Tibial nerve (tissue), 4 donors: Measurements from ENCODE around the gene UHRF2. TPM values are rescaled to one million over a fixed set of nuclear protein-coding genes. Genes with fewer than 3 reads are reported as not detected.

Experiments
- DNase-seq, 2 donors: peaks; one replicate each; pipeline ENCODE4 v3.0.0-alpha.2; 2019; ENCODE audit warnings: low spot score in 2 of 2
- H3K27ac ChIP-seq, 4 donors: fragments of 200-600 bp; sonication (generic) in 3 of 4; one replicate each; pipeline ENCODE4 v1.5.1; 2017 to 2019; ENCODE audit warnings: mild to moderate bottlenecking in 1 of 4
- H3K27me3 ChIP-seq, 2 donors: fragments of 200-600 bp; sonication (generic) in 1 of 2; one replicate each; pipeline versions ENCODE4 v1.5.1 to v1.6.0; 2017 to 2019
- H3K36me3 ChIP-seq, 3 donors: fragments of 200-600 bp; sonication (generic); one replicate each; pipeline ENCODE4 v1.5.1; 2018 to 2019
- H3K4me1 ChIP-seq, 4 donors: fragments of 200-600 bp; sonication (generic) in 3 of 4; one replicate each; pipeline ENCODE4 v1.5.1; 2017 to 2019
- H3K4me3 ChIP-seq, 4 donors: fragments of 200-600 bp; sonication (generic) in 3 of 4; one replicate each; pipeline ENCODE4 v1.5.1; 2017 to 2019; ENCODE audit warnings: mild to moderate bottlenecking in 1 of 4, moderate library complexity in 1 of 4
- H3K9me3 ChIP-seq, 4 donors: fragments of 200-600 bp; sonication (generic) in 3 of 4; one replicate each; pipeline ENCODE4 v1.5.1; 2017 to 2019
- EP300 ChIP-seq, 2 donors: sonication (generic); formaldehyde crosslinking; IDR thresholded peaks; one replicate each; pipeline ENCODE4 v1.6.1; 2017; ENCODE audit warnings: antibody characterized with exemption in 2 of 2, mild to moderate bottlenecking in 1 of 2
- POLR2A ChIP-seq, 2 donors: fragments of 450-650 bp; IDR thresholded peaks; one replicate each; pipeline ENCODE4 v1.6.1; 2017; ENCODE audit warnings: antibody characterized with exemption in 2 of 2, mild to moderate bottlenecking in 2 of 2, moderate library complexity in 2 of 2
- WGBS, 2 donors: methylation state at CpG; one replicate each; pipeline ENCODE4 v1.1.5; 2018; 5-methylcytosine and 5-hydroxymethylcytosine counted together
- total RNA-seq, 4 donors: library from RNA; depleted of rRNA; stranded (reverse); fragments of >200 nt; gene quantifications; one replicate each; pipeline ENCODE4 v1.1.0, GENCODE V29; 2016
- TF ChIP-seq, protein P1 (sequence below), 5 experiments: fragments of 200-600 bp in 3 of 5; fragments of 450-650 bp in 2 of 5; sonication (generic) in 3 of 5; IDR thresholded peaks; one replicate each; pipeline ENCODE4 v1.5.1; 2016 to 2019; ENCODE audit warnings: antibody characterized with exemption in 5 of 5, mild to moderate bottlenecking in 3 of 5, moderate library complexity in 2 of 5

UHRF2 gene
- total RNA-seq, 4 donors from 2014 or later = 61.2 to 85.0 (median 76.0) TPM

GRCh38 chr9:6415266-6415665, 2.3 kb downstream of the UHRF2 start:
- H3K36me3 ChIP-seq = peaks cover 0 to 4% (median 0%) of the 10 kb centered on the region in 3 donors
- H3K9me3 ChIP-seq = no peaks in the 10 kb centered on the region
- no peaks in the 10 kb centered on the region for H3K27me3 ChIP-seq
- H3K4me1 ChIP-seq = peaks cover 0 to 62% (median 11%) of the 10 kb centered on the region in 4 donors
- 62 to 69% methylated on average over 5 of the region's 5 CpGs for WGBS, 2 donors
- TF ChIP-seq, protein P1, sequence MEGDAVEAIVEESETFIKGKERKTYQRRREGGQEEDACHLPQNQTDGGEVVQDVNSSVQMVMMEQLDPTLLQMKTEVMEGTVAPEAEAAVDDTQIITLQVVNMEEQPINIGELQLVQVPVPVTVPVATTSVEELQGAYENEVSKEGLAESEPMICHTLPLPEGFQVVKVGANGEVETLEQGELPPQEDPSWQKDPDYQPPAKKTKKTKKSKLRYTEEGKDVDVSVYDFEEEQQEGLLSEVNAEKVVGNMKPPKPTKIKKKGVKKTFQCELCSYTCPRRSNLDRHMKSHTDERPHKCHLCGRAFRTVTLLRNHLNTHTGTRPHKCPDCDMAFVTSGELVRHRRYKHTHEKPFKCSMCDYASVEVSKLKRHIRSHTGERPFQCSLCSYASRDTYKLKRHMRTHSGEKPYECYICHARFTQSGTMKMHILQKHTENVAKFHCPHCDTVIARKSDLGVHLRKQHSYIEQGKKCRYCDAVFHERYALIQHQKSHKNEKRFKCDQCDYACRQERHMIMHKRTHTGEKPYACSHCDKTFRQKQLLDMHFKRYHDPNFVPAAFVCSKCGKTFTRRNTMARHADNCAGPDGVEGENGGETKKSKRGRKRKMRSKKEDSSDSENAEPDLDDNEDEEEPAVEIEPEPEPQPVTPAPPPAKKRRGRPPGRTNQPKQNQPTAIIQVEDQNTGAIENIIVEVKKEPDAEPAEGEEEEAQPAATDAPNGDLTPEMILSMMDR (IDR thresholded peaks at IDR 0.05) = no peak
- no peak for DNase-seq
- peak overlapping the region in 2 of 4 donors; percentile 78 to 87 for H3K4me3 ChIP-seq
- peak overlapping the region in 1 of 4 donors; percentile 92 for H3K27ac ChIP-seq

DNA sequence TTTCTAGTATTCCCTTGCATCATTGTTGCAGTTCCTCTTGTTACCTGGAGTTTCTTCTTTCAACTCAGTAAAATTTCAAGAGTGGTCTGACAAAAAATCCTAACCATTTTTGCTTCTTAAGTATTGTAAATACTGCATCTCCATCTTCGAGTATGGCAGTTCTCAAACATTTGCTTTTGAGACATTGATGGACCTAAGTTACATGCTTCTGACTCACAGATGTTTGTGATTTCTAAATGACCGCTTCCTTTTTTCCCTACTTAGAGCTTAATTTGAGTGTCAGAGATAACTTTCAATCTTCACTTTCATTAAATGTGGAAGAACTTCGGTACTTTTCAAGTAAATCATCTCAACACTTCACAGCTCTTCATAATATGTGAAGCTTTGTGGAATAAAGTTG, 4.2 kb downstream of the UHRF2 start:
- no peak overlapping the region for H3K4me3 ChIP-seq
- no peak overlapping the region for H3K27ac ChIP-seq
- peaks cover 0 to 72% (median 14%) of the 10 kb centered on the region in 4 donors for H3K4me1 ChIP-seq
- H3K9me3 ChIP-seq = no peaks in the 10 kb centered on the region
- no peak for TF ChIP-seq POLR2A (IDR thresholded peaks at IDR 0.05)
- TF ChIP-seq, protein P1 (IDR thresholded peaks at IDR 0.05) = no peak
- H3K36me3 ChIP-seq = peaks cover 0 to 13% (median 0%) of the 10 kb centered on the region in 3 donors
- H3K27me3 ChIP-seq = no peaks in the 10 kb centered on the region
- WGBS, 2 donors = 60 to 80% methylated on average over 3 of the region's 3 CpGs
- no peak for DNase-seq

- Histone ChIP-seq H3K4me3 (no peak overlapping the region), H3K27me3 (no peaks in the 10 kb centered on the region), H3K4me1 (peaks cover 0 to 72% (median 14%) of the 10 kb centered on the region in 4 donors), H3K27ac (no peak overlapping the region), H3K36me3 (peaks cover 0 to 18% (median 0%) of the 10 kb centered on the region in 3 donors), H3K9me3 (no peaks in the 10 kb centered on the region)
- 74% methylated on average over 3 of the region's 3 CpGs for WGBS, 2 donors
- TF ChIP-seq, protein P1 (IDR thresholded peaks at IDR 0.05) = no peak
- TF ChIP-seq EP300 (IDR thresholded peaks at IDR 0.05) (no peak), POLR2A (IDR thresholded peaks at IDR 0.05) (no peak)
- DNase-seq = no peak
These were observed 5.8 kb downstream of the UHRF2 start for GRCh38 chr9:6418764-6419163.

DNA sequence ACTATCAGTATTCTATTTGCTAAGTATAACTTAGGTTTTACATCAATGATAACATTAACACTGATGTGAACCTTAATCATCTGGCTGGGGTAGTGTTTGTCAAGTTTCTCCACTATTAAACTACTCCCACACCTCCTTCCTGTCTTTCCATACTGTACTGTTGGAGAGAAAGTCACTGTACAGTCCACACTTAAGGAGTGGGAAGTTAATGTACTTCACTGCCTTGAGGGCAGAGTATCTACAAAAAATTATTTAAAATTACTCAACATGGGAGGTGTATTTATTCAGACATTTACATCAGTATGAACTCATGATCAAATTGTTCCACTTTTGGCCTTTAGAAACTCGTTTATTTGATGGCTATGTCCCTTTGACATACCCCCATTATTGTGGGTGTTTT, 11.9 kb downstream of the UHRF2 start:
- Histone ChIP-seq H3K4me3 (no peak overlapping the region), H3K27ac (no peak overlapping the region), H3K36me3 (peaks cover 0 to 20% (median 0%) of the 10 kb centered on the region in 3 donors), H3K9me3 (no peaks in the 10 kb centered on the region), H3K4me1 (peaks cover 0 to 50% (median 8%) of the 10 kb centered on the region in 4 donors), H3K27me3 (no peaks in the 10 kb centered on the region)
- DNase-seq = no peak
- 47 to 51% methylated on average over 1 of the region's 1 CpG for WGBS, 2 donors
- TF ChIP-seq, protein P1 (IDR thresholded peaks at IDR 0.05) = no peak

- Histone ChIP-seq H3K27me3 (no peaks in the 10 kb centered on the region), H3K27ac (no peak overlapping the region), H3K36me3 (peaks cover 0 to 20% (median 0%) of the 10 kb centered on the region in 3 donors), H3K9me3 (no peaks in the 10 kb centered on the region), H3K4me3 (no peak overlapping the region), H3K4me1 (peaks cover 0 to 54% (median 10%) of the 10 kb centered on the region in 4 donors)
- TF ChIP-seq POLR2A (IDR thresholded peaks at IDR 0.05) (no peak), EP300 (IDR thresholded peaks at IDR 0.05) (no peak)
- TF ChIP-seq, protein P1 (IDR thresholded peaks at IDR 0.05) = no peak
- DNase-seq = no peak
- 49 to 62% methylated on average over 2 of the region's 2 CpGs for WGBS, 2 donors
These were observed 13.1 kb downstream of the UHRF2 start for GRCh38 chr9:6426117-6426516.
